Adrenal gland (tissue), 12 donors: ENCODE measurements around the gene DACT1. TPM values are rescaled to one million over a fixed set of nuclear protein-coding genes. Genes with fewer than 3 reads are reported as not detected.

Source experiments
- DNase-seq, 7 donors: peaks; one replicate each; pipeline ENCODE4 v3.0.0-alpha.2; 2019 to 2020
- H3K27ac ChIP-seq, 5 donors: fragments of 200-600 bp; sonication (generic) in 4 of 5; 1 replicate in 3 of 5; 2 replicates in 2 of 5; pipeline versions ENCODE4 v1.5.1 to v1.8.0; 2016 to 2020; ENCODE audit warnings: mild to moderate bottlenecking in 1 of 5
- H3K27me3 ChIP-seq: fragments of 200-600 bp; 2 replicates; pipeline ENCODE4 v1.8.0; 2021
- H3K36me3 ChIP-seq, 2 donors: fragments of 200-600 bp; replicated peaks in 1 of 2; 1 replicate in 1 of 2; 2 replicates in 1 of 2; pipeline versions ENCODE4 v1.5.1 to v1.8.0; 2018 to 2022
- H3K4me1 ChIP-seq, 2 donors: fragments of 200-600 bp; replicated peaks in 1 of 2; 1 replicate in 1 of 2; 2 replicates in 1 of 2; pipeline versions ENCODE4 v1.5.1 to v1.8.0; 2018 to 2021
- H3K4me3 ChIP-seq, 4 donors: fragments of 200-600 bp; sonication (generic) in 3 of 4; one replicate each; pipeline ENCODE4 v1.5.1; 2016 to 2018
- H3K9me3 ChIP-seq, 3 donors: fragments of 200-600 bp; sonication (generic) in 1 of 3; replicated peaks in 1 of 3; 1 replicate in 2 of 3; 2 replicates in 1 of 3; pipeline versions ENCODE4 v1.5.1 to v1.8.0; 2016 to 2021
- POLR2A ChIP-seq, 2 donors: fragments of 450-650 bp; IDR thresholded peaks; one replicate each; pipeline ENCODE4 v1.6.1; 2017; ENCODE audit warnings: antibody characterized with exemption in 2 of 2, mild to moderate bottlenecking in 2 of 2, moderate library complexity in 1 of 2
- WGBS, 4 donors: extraction: QIAGEN DNeasy Blood & Tissue Kit in 2 of 4; methylation state at CpG; one replicate each; pipeline versions ENCODE4 v1.1.5 to v1.1.7; 2013 to 2017; 5-methylcytosine and 5-hydroxymethylcytosine counted together
- intact Hi-C, 2 donors: fragments of 100-400 bp; cut with DNase I; formaldehyde crosslinking; loops; one replicate each; pipeline versions ENCODE4 v1.14.1 to v1.15.0; 2022 to 2023
- polyA plus RNA-seq, 3 donors: library from polyadenylated mRNA; stranded (reverse); fragments of 200-250 nt in 2 of 3; fragments of 350-450 nt in 1 of 3; fragmentation: Illumina TruSeq in 1 of 3; extraction: RNeasy Lipid Tissue Mini Kit (QIAGEN cat#74804) in 1 of 3; gene quantifications; one replicate each; pipeline ENCODE4 v1.2.3, GENCODE V29; 2013 to 2014
- total RNA-seq, 9 donors: library from RNA; depleted of rRNA in 4 of 9; stranded (reverse); fragments of >200 nt in 4 of 9; fragments of 120-200 nt in 1 of 9; fragmentation: NEBNext Ultra II Directional in 1 of 9; extraction: Animal tissue kit (Norgen Biotek cat#: 25700) in 1 of 9; gene quantifications; one replicate each; pipeline versions ENCODE4 v1.1.0 to v1.2.4, GENCODE V29; 2013 to 2023
- TF ChIP-seq, protein P1 (sequence below), 6 experiments: fragments of 450-650 bp in 4 of 6; fragments of 200-600 bp in 2 of 6; sonication (generic) in 1 of 6; IDR thresholded peaks; 1 replicate in 5 of 6; 2 replicates in 1 of 6; pipeline versions ENCODE4 v1.5.1 to v1.8.0; 2016 to 2021; ENCODE audit warnings: antibody characterized with exemption in 6 of 6, mild to moderate bottlenecking in 2 of 6, moderate library complexity in 1 of 6
- donor health status: healthy with polysubstance abuse.
- donor health status: Bipolar disorder and iron deficiency.
- donor health status: DM: yes; HTN: yes; CAD: no.
- donor health status: DM: no; HTN: no; CAD: no.
- donor health status: DM: no; HTN: no; CAD: no.
- donor health status: DM: yes; HTN: yes; CAD: no.

The DACT1 gene
- total and polyA plus RNA-seq, 12 donors: 2.9 to 32.1 (median 11.2) TPM

DNA sequence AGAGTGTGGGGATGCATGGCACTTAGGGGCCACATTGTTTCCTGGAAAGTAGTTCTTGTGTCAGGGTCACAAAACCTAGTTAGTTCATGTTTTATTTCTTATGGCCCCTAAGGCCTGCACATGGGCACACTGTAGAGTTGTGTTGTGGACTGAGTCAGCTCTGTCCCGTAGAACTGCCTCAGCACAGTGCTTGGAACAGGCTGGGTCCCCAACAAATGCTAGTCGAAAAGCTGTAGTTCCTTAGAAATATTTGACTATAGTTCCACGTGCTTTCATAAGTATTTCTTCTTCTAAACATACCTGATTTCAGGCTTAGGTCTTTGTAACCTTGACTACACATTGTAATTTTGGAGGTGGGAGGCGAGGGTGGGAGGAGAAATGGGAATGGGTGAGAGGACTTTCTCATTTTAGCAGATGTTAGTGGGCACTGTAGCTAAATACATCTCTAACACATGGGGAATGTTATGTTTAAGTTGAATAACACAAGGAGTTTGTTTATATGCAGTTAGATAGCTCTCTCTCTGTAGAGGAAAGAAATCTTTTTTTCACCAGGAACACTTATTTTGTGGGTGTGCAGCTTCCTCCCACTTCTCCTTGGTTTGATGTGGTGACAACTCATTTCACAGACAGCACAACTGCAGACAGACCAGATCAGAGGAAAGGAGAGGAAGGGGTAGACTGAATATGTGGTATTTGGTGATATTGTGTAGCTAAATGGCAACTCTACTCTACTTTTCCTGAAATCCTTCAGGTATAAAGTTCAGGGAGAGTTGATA lies 39.5 kb upstream of the DACT1 start:
- intact Hi-C loops: no loop called here

DNA sequence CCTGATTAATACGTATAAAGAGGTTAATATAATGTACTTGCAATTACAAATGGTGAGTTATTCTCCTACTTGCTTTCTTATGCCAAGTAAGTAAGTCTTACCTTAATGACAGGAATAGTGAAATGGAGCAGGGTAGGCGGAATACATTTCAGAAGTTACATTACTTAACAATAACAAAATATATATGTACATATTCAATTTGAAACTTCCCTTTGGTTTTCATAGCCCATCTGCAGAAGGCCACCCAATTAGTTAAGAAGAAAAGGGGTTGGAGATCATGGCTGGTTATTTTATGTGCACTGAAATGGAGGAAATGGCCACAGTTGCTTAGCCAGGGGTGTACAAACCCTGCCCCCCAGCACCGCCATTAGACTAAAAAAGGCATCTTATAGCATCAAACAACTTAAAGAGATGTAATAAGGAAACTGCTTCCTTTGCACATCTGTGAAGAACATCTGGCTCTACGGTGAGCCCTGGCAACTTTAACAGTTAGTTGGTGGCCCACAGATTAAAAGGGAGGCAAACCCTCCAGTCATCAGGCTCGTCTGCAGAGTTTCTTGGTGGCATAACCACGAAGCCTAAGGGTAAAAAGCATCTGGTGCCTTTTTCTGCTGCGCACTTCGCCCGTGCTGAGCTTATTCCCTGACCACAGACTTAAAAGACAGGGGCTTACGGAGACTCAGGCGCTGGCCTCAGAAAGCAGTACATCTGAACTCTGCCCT lies 38.8 kb upstream of the DACT1 start:
- Histone ChIP-seq H3K4me1 (no peaks in the 10 kb centered on the region), H3K27ac (no peak overlapping the region), H3K27me3 (no peaks in the 10 kb centered on the region), H3K9me3 (no peaks in the 10 kb centered on the region), H3K36me3 (no peaks in the 10 kb centered on the region), H3K4me3 (no peak overlapping the region)
- intact Hi-C loops: no loop called here
- TF ChIP-seq POLR2A (IDR thresholded peaks at IDR 0.05): no peak
- TF ChIP-seq, protein P1, sequence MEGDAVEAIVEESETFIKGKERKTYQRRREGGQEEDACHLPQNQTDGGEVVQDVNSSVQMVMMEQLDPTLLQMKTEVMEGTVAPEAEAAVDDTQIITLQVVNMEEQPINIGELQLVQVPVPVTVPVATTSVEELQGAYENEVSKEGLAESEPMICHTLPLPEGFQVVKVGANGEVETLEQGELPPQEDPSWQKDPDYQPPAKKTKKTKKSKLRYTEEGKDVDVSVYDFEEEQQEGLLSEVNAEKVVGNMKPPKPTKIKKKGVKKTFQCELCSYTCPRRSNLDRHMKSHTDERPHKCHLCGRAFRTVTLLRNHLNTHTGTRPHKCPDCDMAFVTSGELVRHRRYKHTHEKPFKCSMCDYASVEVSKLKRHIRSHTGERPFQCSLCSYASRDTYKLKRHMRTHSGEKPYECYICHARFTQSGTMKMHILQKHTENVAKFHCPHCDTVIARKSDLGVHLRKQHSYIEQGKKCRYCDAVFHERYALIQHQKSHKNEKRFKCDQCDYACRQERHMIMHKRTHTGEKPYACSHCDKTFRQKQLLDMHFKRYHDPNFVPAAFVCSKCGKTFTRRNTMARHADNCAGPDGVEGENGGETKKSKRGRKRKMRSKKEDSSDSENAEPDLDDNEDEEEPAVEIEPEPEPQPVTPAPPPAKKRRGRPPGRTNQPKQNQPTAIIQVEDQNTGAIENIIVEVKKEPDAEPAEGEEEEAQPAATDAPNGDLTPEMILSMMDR (IDR thresholded peaks at IDR 0.05): no peak
- 90 to 95% (median 91%) methylated on average over 11 of the region's 11 CpGs for WGBS, 4 donors
- no peak for DNase-seq

More for the DNA sequence above, 39.5 kb upstream of the DACT1 start:
- H3K36me3 ChIP-seq: no peaks in the 10 kb centered on the region
- 70 to 91% (median 90%) methylated on average over 3 to 4 of the region's 4 CpGs for WGBS, 4 donors
- no peaks in the 10 kb centered on the region for H3K9me3 ChIP-seq
- H3K4me1 ChIP-seq: no peaks in the 10 kb centered on the region
- H3K4me3 ChIP-seq: no peak overlapping the region
- DNase-seq: no peak
- H3K27me3 ChIP-seq: no peaks in the 10 kb centered on the region
- no peak overlapping the region for H3K27ac ChIP-seq
- no peak for TF ChIP-seq POLR2A (IDR thresholded peaks at IDR 0.05)
- TF ChIP-seq, protein P1 (IDR thresholded peaks at IDR 0.05): no peak

DNA sequence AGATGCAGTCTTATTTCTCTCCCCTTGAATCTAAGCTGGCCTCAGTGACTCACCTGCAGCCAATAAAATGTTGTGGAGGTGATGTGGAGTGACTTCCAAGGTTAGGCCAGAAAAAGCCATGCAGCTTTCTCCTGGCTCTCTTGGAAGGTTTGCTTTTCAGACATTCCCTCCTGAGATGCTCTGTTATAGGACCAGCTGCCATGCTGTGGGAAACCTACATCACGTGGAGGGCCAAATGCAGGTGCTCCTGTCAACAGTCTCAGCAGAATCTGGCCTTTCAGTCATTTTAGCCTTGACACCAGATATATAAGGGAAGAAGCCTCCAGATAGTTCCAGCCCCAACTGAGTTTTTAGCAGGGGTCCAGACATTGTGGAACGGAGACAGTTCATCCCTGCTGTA lies 38.1 kb upstream of the DACT1 start:
- H3K4me1 ChIP-seq: no peaks in the 10 kb centered on the region
- no peak overlapping the region for H3K4me3 ChIP-seq
- DNase-seq: no peak
- no peaks in the 10 kb centered on the region for H3K9me3 ChIP-seq
- H3K27me3 ChIP-seq: no peaks in the 10 kb centered on the region
- H3K36me3 ChIP-seq: no peaks in the 10 kb centered on the region
- 83 to 98% (median 93%) methylated on average over 2 of the region's 2 CpGs for WGBS, 4 donors
- intact Hi-C loops: no loop called here
- no peak overlapping the region for H3K27ac ChIP-seq
- TF ChIP-seq, protein P1 (IDR thresholded peaks at IDR 0.05): no peak
- TF ChIP-seq POLR2A (IDR thresholded peaks at IDR 0.05): no peak

DNA sequence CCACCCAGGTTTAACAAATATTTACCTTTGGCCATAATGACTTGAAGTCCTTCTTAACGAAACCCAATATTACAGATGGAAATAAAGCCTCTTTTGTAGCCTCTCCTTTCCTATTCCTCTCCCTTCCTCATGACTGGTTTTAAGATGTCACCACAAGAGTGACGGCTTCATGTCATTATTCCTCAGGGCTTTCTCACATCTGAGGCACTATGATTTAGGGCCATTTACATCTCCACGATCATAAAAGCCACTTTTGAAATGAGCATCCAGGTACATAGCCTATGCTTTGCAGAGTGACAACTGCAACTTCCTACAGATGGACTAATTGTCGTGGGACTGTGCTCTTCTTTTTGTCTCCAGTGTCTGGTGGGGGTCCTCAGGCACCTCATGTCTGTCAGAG lies 32.3 kb upstream of the DACT1 start:
- H3K4me3 ChIP-seq: no peak overlapping the region
- intact Hi-C loops: no loop called here
- TF ChIP-seq, protein P1 (IDR thresholded peaks at IDR 0.05): no peak
- TF ChIP-seq POLR2A (IDR thresholded peaks at IDR 0.05): no peak
- WGBS, 4 donors: 76 to 84% (median 80%) methylated on average over 4 of the region's 4 CpGs
- H3K4me1 ChIP-seq: no peaks in the 10 kb centered on the region
- no peak for DNase-seq
- no peaks in the 10 kb centered on the region for H3K36me3 ChIP-seq
- H3K27me3 ChIP-seq: no peaks in the 10 kb centered on the region
- H3K9me3 ChIP-seq: no peaks in the 10 kb centered on the region
- no peak overlapping the region for H3K27ac ChIP-seq
